Measurements from ENCODE around the gene LAMP5.

DNA sequence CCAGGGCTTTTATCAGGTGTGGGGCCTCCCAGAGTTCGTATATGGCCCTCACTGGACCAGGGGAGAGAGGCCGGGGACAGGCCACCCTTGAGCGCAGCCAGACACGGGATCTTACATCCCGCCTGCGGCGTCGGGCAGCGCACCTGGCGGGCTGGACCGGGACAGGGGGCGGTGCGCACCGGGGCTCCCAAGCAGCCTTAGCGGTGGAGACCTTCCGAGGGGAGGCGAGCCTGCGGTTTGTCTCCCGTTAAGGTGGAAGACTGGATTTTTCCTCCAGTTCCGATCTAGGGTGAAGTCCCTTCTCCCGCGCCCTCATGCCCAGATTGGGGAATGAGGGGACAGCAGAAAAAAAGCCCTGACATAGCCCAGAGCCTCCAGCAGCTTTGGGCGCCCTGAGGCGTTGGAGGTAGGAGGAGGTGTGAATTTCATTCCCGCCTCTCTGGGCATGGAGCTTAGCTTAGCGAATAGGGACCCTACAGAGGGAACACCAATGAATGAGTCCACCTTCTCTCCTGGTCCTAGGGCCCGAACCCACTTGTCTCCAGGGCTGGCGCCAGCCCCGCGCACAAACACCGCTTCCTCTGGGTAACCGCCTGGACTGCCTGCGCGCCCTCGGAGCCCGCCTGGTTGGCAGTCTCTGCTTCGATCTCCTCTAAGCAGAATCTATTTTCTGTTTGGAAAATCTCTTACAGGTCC is 6.7 kb upstream of the LAMP5 start:
- TF ChIP-seq EZH2 (IDR thresholded peaks at IDR 0.05; ENCODE audit: low read length, unreplicated experiment) (no peak), EZH2phosphoT487 (IDR thresholded peaks at IDR 0.05; ENCODE audit: borderline replicate concordance, low read length) (no peak)
- TF ChIP-seq, protein P1, sequence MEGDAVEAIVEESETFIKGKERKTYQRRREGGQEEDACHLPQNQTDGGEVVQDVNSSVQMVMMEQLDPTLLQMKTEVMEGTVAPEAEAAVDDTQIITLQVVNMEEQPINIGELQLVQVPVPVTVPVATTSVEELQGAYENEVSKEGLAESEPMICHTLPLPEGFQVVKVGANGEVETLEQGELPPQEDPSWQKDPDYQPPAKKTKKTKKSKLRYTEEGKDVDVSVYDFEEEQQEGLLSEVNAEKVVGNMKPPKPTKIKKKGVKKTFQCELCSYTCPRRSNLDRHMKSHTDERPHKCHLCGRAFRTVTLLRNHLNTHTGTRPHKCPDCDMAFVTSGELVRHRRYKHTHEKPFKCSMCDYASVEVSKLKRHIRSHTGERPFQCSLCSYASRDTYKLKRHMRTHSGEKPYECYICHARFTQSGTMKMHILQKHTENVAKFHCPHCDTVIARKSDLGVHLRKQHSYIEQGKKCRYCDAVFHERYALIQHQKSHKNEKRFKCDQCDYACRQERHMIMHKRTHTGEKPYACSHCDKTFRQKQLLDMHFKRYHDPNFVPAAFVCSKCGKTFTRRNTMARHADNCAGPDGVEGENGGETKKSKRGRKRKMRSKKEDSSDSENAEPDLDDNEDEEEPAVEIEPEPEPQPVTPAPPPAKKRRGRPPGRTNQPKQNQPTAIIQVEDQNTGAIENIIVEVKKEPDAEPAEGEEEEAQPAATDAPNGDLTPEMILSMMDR (conservative IDR thresholded peaks at IDR 0.05; ENCODE audit: low read depth, low read length), result no peak

Measured in PC-3 (cell line).